Smooth muscle cell (in vitro differentiated cells): ENCODE measurements around the gene THSD7B. TPM values are rescaled to one million over a fixed set of nuclear protein-coding genes. Genes with fewer than 3 reads are reported as not detected.

ENCODE experiments used
- DNase-seq: peaks from one replicate; lab custom pipeline; 2025; ENCODE audit not compliant: unreplicated experiment; lab: John Stamatoyannopoulos, UW
- H2AFZ ChIP-seq: fragments of 200-600 bp; sonication (generic); 2 replicates; pipeline ENCODE4 v1.6.0; 2016; ENCODE audit warnings: antibody characterized with exemption, low read depth, mild to moderate bottlenecking
- H3F3A ChIP-seq: fragments of 200-600 bp; sonication (generic); 2 replicates; pipeline ENCODE4 v1.6.0; 2017; ENCODE audit warnings: antibody characterized with exemption, low read depth
- H3K27ac ChIP-seq: fragments of 200-600 bp; sonication (generic); 2 replicates; pipeline ENCODE4 v1.5.1; 2016; ENCODE audit warnings: low read depth, mild to moderate bottlenecking
- H3K27me3 ChIP-seq: fragments of 200-600 bp; sonication (generic); 2 replicates; pipeline ENCODE4 v1.6.1; 2016; ENCODE audit warnings: low read depth, mild to moderate bottlenecking
- H3K36me3 ChIP-seq: fragments of 200-600 bp; sonication (generic); 2 replicates; pipeline ENCODE4 v1.5.1; 2016; ENCODE audit warnings: low read depth
- H3K4me1 ChIP-seq: fragments of 200-600 bp; sonication (generic); 2 replicates; pipeline ENCODE4 v1.5.1; 2016; ENCODE audit warnings: low read depth
- H3K4me2 ChIP-seq: fragments of 200-600 bp; sonication (generic); 2 replicates; pipeline ENCODE4 v1.6.0; 2016; ENCODE audit warnings: mild to moderate bottlenecking
- H3K4me3 ChIP-seq: fragments of 200-600 bp; sonication (generic); 2 replicates; pipeline ENCODE4 v1.5.1; 2016; ENCODE audit warnings: mild to moderate bottlenecking
- H3K79me2 ChIP-seq: fragments of 200-600 bp; sonication (generic); 2 replicates; pipeline ENCODE4 v1.6.0; 2016; ENCODE audit warnings: low read depth, mild to moderate bottlenecking
- H3K9ac ChIP-seq: fragments of 200-600 bp; sonication (generic); 2 replicates; pipeline ENCODE4 v1.6.0; 2016; ENCODE audit warnings: low read depth
- H3K9me3 ChIP-seq: fragments of 200-600 bp; sonication (generic); replicated peaks from 2 replicates; pipeline ENCODE4 v1.5.1; 2016; ENCODE audit warnings: low read depth
- H4K20me1 ChIP-seq: fragments of 200-600 bp; sonication (generic); 2 replicates; pipeline ENCODE4 v1.6.0; 2016; ENCODE audit warnings: low read depth
- CTCF ChIP-seq: fragments of 200-600 bp; sonication (generic); IDR thresholded peaks from 2 replicates; pipeline ENCODE4 v1.5.1; 2017; ENCODE audit warnings: borderline replicate concordance, mild to moderate bottlenecking, antibody characterized with exemption; ENCODE audit not compliant: insufficient read depth, poor library complexity, severe bottlenecking
- WGBS: methylation state at CpG from one replicate; pipeline ENCODE4 v1.1.7; 2016; ENCODE audit warnings: low lambda C conversion rate; 5-methylcytosine and 5-hydroxymethylcytosine counted together
- polyA plus RNA-seq: library from polyadenylated mRNA; unstranded; fragments of >200 nt; fragmentation: Nextera tagmentation; extraction: Ambion mirVana; gene quantifications from 2 replicates; pipeline ENCODE4 v1.2.1, GENCODE V29; 2016
- total RNA-seq: library from RNA; depleted of rRNA; stranded (reverse); fragments of >200 nt; gene quantifications from 2 replicates; pipeline ENCODE4 v1.2.3, GENCODE V29; 2014

The THSD7B gene
- total and polyA plus RNA-seq, 2 experiments from 2014 or later = not detected

GRCh38 chr2:136777391-136777790 lies 12.0 kb downstream of the THSD7B start:
- 75% methylated on average over 2 of the region's 2 CpGs for WGBS
- Histone ChIP-seq H3K36me3 (no peaks in the 10 kb centered on the region), H3F3A (no peaks in the 10 kb centered on the region), H3K9ac (no peak overlapping the region), H3K4me2 (no peak overlapping the region), H3K9me3 (no peaks in the 10 kb centered on the region), H3K4me1 (no peaks in the 10 kb centered on the region), H3K27ac (no peak overlapping the region), H3K79me2 (no peaks in the 10 kb centered on the region), H3K27me3 (peaks cover 6% of the 10 kb centered on the region), H4K20me1 (no peaks in the 10 kb centered on the region), H2AFZ (no peak overlapping the region), H3K4me3 (no peak overlapping the region)
- no peak for TF ChIP-seq CTCF
- DNase-seq = no peak

GRCh38 chr2:136783856-136784255 lies 18.5 kb downstream of the THSD7B start:
- no peaks in the 10 kb centered on the region for H3K36me3 ChIP-seq
- no peak for DNase-seq
- 63% methylated on average over 4 of the region's 4 CpGs for WGBS
- no peak overlapping the region for H3K9ac ChIP-seq
- no peak overlapping the region for H2AFZ ChIP-seq
- no peaks in the 10 kb centered on the region for H3K79me2 ChIP-seq
- no peaks in the 10 kb centered on the region for H3F3A ChIP-seq
- H3K27me3 ChIP-seq = no peaks in the 10 kb centered on the region
- H4K20me1 ChIP-seq = no peaks in the 10 kb centered on the region
- H3K4me3 ChIP-seq = no peak overlapping the region
- H3K27ac ChIP-seq = no peak overlapping the region
- H3K9me3 ChIP-seq = no peaks in the 10 kb centered on the region
- H3K4me1 ChIP-seq = no peaks in the 10 kb centered on the region
- H3K4me2 ChIP-seq = no peak overlapping the region
- no peak for TF ChIP-seq CTCF

GRCh38 chr2:136785215-136785614 lies 19.9 kb downstream of the THSD7B start:
- TF ChIP-seq CTCF = no peak
- 91% methylated on average over 3 of the region's 3 CpGs for WGBS

GRCh38 chr2:136787970-136788369 lies 22.6 kb downstream of the THSD7B start:
- Histone ChIP-seq H3K27ac (no peak overlapping the region), H3K36me3 (no peaks in the 10 kb centered on the region), H2AFZ (no peak overlapping the region), H3K4me1 (no peaks in the 10 kb centered on the region), H4K20me1 (no peaks in the 10 kb centered on the region), H3K9me3 (no peaks in the 10 kb centered on the region), H3K4me3 (no peak overlapping the region), H3F3A (no peaks in the 10 kb centered on the region), H3K9ac (no peak overlapping the region), H3K27me3 (peaks cover 6% of the 10 kb centered on the region), H3K4me2 (no peak overlapping the region), H3K79me2 (no peaks in the 10 kb centered on the region)
- no peak for TF ChIP-seq CTCF
- 82% methylated on average over 3 of the region's 3 CpGs for WGBS
- DNase-seq = no peak

More at GRCh38 chr2:136785215-136785614, 19.9 kb downstream of the THSD7B start:
- Histone ChIP-seq H3K27me3 (no peaks in the 10 kb centered on the region), H3K4me3 (no peak overlapping the region), H3K4me1 (no peaks in the 10 kb centered on the region), H3K4me2 (no peak overlapping the region), H3K9ac (no peak overlapping the region), H3K79me2 (no peaks in the 10 kb centered on the region), H4K20me1 (no peaks in the 10 kb centered on the region), H3K36me3 (no peaks in the 10 kb centered on the region), H3K9me3 (no peaks in the 10 kb centered on the region), H3K27ac (no peak overlapping the region), H2AFZ (no peak overlapping the region), H3F3A (no peaks in the 10 kb centered on the region)
- DNase-seq = no peak
